ENCODE data around the gene MAP4K2.
"Not testable (repeated sequence)": the region's sequence is repeated elsewhere in the genome, so short reads cannot be mapped to it uniquely, and the experiment has no call there.

MAP4K2 gene

DNA sequence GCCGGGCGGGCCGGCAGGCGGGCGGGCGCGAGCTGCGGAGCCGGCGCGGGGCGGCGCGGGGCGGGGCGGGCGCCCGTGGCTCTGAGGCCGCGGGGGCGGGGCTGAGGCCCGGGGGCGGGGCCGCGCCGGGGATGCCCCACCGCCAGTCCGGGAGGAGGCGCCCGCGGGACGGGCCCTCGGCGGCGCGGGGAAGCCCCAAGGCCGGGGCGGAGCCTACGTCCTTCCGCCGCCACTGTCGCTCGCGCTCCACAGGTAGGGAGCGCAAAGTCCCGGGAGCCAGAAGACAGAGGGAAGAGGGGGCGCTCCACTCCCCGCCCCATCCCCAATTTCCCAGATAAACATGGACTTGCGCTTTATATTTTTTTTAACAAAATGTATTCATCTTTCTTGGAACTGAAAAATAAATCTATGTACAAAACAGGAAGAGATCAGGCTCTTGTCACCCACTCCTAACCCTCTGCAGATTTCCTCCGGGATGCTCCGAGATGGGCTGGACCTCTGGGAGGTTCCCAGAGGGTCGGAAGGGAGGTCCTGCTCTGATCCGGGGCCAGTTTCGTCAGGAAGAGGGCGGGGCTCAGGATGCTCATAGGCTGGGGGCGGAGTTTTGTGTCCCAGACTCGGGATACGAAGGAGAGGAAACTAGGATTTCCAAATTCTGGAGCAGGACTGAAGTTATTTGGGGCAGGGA is at the start of gene MAP4K2:
TSS of gene MAP4K2 (minus strand) at position 57 of the 688 bp plus-strand sequence. CDS start 65 bp downstream, outside the sequence.
- peak; percentile 71 to 75 for DNase-seq (ENCODE audit: low read depth in 2 of 2)

DNA sequence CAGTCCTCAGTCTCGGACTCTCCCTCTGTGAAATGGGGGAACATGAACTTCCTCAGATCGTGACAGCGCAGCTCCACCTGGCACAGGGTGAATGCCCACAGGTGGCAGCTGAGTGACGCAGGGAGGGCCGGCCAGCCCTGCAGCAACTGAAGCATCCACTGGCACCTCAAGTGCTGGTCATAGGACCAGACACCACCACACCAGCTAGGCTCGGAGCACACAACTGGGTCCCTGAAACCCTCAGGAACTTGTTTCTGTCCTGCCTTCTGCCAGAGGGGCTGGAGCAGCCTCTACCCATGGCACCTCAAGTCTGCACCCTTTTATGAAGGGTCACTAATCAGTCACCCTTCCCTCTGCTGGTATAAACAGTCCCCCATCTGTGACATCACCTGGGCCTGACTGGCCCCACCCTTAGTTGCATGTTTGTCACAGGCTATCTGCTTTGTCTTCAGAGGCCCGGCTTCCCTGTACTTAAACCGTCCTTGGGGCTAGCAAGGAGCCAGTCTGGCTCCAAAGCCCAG is 48.9 kb upstream of the MAP4K2 start:
- no peak for DNase-seq (ENCODE audit: low read depth in 2 of 2)

DNA sequence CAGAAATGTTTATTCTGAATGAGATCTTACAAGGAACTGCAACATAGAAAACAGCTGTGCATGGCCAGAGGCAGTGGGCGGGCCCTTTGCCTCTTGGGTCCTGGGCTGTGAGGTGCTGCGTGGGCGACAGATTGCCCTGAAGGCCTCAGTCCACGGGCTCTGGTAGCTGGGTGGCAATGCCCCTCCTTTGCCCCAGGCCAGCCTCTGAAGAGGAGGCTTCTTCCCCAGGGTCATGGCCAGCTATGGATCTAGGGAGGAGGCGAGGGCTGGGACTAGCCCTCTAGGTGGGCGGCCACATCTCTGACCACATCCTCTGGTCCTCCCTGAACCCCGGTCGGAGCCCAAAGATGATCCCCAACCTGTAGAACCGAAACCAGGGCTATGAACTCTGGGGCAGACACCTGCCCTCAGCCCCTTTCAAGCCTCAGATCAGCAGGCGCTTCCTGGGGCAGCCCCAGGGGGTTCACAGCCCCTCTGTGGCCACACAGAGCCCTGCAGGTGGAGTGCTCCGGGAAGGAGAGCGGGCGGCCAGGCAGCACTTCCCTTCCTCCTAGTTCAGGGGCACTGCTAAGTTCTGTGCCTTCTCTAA is 48.1 kb upstream of the MAP4K2 start:
- DNase-seq (ENCODE audit: low read depth in 2 of 2), result no peak

DNA sequence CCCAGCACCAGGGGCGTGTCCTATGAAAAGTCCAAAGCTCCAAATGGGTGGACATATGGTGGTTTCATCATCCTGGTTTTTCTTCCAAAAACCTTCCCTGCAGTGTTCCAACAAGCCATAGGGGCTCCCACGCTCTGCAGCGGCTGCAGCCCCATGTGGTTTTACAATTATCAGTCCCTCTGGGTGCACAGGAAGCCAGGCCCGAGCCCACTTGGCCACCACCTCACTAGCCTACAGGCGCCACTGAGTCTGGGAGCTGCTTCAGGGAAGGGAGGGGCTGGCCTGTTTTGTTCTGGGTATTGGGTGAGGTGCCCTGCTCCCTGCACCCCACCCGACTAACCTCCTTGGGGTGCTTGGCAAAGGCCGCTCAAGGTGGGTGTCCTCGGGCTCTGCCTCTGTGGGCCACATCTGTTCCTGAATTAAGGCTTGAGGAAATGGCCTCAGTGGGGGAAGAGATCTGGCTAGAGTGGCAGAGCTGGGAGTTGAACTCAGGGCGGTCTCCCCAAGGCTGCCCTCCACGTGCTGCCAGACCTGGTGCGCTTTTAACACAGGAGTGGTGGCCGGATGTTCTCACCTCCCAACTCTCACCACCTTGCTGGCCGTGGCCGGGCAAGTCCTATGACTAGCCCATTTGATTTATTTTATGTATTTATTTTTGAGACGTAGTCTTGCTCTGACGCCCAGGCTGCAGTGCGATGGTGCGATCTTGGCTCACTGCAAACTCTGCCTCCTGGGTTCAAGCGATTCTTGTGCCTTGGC is 46.8 kb upstream of the MAP4K2 start:
- no peak for DNase-seq (ENCODE audit: low read depth in 2 of 2)

DNA sequence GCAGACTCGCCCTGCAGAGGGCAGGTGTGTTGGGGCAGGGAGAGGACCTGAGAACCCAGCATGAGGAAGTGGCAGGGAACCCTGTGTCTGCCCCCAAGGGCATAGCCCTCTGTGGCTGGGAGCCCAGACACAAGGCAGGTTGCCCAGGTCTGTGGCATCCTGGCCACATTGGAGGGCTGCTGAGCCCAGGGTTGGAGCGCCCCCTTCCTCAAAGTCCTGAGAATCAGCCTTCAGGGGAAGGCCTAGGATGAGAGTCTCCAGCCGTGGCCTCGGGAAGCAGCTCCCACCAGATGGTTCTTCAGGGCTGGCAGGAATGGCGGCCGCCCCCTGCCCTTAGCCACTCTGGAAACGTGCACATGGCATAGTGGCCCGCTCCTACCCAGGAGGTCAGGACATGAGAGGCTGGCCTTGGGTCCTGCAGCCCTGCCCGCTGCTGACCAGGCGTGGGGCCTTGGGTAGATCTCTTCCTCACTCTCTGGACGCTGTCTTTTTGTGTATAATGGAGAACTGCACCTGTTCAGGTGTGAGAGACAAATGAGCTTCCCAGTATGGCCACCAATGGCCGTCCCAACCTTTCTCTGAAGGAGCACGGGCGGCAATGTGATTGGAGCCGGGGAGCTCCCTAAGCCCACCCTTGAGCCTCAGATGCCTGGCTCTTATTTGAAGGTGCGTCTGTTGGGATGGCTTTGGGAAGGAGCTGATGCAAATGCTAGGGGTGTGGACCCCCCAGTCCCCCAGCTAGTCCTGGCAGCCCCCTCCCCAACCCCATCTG is 46.0 kb upstream of the MAP4K2 start:
- DNase-seq (ENCODE audit: low read depth in 2 of 2), result no peak

DNA sequence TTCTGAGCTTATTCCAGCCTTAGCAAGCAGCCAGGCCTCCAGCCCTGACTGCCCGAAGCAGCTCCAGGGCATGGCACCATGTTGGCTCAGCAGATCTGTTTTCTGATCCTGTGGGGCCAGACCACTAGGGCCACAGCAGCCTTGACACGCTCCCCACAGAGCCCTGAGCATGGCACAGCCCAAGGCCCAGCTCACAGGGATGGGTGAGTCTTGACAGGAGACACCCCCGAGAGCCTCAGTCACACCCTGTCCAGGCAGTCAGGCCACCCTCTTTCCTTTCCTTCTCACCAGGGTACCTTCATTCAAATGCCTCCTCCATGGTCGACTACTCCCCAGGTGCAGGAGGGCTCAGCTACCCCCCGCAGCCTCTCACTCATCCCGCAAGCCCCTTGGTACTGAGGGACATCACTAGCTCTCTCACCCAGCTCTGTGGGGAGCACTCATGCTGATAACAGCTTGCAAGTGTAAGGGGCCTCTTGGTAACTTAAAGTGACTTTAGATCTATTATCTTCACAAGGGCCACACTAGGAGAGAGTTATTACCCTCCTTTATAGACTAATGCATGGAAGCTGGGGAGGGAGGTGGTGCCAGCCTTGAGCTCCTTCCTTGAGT is 45.3 kb upstream of the MAP4K2 start:
- DNase-seq (ENCODE audit: low read depth in 2 of 2), result no peak

DNA sequence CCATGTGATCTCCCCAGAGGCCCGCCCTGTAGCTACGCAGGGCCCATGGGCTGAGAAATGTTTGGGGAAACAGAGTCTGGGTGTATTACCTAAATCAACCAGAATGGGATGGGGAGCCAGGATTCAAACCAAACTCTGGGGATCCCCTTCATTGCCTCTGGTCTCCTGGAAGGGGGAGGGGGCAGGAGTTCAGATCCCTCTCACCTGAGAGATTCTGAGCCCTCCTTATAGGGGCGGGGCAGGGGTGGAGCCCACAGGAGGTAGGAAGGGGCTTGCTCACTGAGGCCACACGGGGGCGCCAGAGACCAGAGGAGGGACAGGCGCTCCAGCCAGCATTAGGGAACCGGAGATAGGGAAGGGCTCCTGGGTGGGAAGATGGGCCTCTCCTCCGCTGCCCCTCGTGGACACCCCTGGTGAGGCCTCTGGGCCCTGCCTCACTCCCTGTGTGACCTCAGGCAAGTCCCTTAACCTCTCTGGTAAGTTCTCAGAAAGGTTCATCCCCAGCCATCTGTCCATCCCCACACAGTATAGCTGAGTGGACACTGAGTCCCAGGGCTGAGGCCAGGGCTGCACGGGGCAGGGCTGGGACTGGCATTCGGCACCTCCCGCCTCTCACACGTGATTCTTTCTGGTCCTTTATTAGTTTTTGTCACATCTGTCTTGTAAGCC is 44.1 kb upstream of the MAP4K2 start:
- DNase-seq (ENCODE audit: low read depth in 2 of 2), result peak; percentile 79 to 88

DNA sequence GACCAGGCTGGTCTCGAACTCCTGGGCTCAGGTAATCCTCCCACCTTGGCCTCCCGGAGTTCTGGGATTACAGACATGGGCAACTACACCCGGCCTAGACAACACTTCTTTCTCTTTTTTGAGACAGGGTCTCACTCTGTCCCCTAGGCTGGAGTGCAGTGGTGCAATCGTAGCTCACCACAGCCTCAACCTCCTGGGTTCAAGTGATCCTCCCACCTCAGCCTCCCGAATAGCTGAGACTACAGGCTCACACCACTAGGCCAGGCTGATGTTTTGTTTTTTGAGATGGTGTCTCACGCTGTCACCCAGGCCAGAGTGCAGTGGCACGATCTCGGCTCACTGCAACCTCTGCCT is 42.7 kb upstream of the MAP4K2 start:
- not testable (repeated sequence) for DNase-seq (ENCODE audit: low read depth in 2 of 2)

DNA sequence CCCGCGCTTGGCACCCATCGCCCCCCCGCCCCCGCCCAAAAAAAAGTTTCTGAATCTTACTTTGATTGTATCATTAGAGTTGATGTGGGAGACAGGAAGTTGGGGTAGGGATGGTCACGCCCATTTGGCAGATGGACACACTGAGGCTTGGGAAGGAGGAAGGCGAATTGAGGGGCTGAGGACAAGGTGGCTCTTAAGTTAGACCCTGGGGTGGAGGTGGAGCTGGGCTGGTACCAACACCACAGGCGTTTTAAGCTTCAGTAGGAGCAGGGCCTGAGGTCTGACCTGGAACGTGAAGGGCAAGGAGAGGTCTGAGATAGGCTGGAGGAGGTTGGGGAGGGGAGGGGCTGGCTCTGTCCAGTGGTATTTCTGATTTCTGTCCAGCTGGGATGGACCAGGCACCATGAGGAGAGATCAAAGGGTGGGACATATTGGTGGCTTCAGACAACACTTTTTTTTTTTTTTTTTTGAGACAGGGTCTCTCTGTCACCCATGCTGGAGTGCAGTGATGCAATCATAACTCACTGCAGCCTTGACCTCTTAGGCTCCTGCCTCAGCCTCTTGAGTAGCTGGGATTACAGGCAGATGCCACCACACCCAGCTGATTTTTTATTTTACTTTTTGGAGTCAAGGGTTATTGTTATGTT is 42.2 kb upstream of the MAP4K2 start:
- no peak for DNase-seq (ENCODE audit: low read depth in 2 of 2)

DNA sequence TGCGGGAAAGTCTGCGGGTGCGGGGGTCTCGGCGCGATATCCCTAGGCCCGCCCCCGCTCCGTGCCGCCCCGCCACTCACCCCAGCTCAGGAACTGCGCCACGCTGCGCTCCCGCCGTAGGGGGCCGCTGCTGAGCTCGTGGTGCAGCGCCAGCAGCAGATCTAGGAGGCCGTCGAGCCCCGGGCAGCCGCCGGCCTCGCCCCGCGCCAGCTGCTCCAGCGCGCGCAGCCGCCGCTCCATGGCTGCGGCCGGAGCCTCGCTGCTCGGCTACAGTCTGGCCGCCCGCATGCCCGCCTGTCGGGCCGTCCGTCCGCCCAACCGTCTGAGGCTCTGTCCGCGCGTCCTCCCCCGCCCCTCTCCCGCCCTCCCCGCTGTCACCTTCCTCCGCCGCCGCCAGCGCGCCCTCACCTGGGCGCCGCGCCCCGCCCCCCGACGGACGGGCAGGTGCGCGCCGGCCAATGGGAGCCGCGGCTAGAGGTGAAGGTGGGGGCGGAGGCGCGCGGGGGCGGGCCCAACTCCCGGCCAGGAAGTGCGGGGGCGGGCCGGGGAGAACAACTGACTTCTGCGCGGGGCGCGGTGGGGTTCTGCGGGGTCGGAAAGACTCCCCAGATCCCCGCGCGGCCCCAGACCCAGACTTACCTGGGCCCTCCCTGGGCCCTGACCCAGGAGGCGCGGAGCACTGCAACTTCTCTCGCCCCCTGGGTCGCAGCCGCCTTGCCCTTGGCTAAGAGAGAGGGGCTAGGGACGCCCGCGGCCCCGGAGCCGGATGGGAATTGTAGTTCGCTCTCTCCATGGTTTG is 41.5 kb upstream of the MAP4K2 start, which contains the start of gene CDC42BPG:
TSS of gene CDC42BPG (minus strand) at position 324 of the 799 bp plus-strand sequence. CDS start at position 240, 84 bp downstream.
- no peak for DNase-seq (ENCODE audit: low read depth in 2 of 2)

DNA sequence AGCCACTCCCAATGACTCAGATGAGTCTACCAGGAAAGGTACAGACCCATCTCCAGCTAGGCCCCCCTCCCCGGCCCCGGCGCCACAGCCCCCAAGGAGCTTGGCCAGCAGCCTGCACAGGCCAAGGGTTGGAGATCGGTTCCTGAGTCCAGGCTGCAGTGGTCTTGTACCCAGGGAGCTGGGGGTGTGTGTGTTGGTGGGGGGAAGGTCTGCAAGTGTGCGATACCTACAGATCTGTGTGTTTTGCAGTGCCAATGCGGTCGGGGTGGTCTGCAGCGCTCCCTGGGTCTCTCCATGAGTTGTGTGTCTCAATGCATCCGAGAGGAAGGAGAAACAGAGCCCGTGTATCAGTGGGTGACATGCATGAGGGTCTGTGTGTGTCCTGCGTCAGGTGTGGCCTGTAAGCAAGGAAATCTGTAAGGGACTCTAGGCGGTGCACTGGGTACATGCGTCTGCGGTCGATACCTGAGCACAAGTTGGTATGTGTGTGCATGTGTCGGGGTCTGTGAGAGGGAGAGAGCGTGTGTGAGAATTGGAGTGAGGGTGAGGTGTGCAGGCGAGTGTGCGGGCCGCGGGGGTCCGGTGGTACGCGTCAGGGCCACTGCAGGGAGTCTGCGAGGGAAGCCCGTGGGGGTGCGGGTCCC is 40.8 kb upstream of the MAP4K2 start:
- DNase-seq (ENCODE audit: low read depth in 2 of 2), result no peak

DNA sequence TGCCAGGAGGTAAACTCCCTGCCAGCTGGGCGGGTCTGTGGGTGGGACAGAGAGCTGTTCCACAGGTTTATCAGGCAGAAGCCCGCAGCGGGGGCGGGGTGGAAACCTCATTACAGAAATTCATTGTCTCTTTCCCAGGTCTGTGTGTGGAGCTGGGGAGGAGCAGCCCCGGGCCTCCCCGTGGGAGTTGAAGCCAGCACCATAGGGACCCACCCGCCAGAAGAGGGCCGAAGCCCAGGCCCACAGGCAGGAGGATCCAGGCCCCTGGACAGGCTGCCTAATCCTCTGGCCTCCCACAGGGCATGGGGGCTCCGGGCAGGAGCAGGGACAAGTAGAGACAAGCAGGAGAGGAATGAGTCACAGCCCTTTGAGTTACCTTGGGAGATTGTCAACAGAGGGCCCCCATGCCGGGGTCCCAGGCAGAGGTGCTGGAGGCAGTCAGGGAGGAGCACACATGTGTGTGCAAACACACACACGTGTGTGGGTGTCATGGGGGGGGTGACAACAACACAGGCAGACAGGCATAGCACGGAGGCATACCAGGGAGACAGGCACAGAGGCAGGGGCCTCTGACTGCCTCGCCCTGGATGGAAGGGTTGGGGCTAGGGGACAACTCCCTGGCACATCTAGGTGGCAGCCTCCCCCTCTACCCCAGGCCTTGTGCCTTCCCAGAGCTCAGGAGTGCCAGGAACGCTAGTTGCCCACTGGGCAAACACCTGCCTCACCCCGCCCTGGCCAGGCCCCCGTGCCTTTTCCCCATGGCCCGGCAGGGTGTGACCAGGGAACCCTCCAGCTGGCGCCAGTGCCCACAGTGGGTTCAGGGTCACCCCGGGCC is 40.1 kb upstream of the MAP4K2 start:
- DNase-seq (ENCODE audit: low read depth in 2 of 2), result no peak

DNA sequence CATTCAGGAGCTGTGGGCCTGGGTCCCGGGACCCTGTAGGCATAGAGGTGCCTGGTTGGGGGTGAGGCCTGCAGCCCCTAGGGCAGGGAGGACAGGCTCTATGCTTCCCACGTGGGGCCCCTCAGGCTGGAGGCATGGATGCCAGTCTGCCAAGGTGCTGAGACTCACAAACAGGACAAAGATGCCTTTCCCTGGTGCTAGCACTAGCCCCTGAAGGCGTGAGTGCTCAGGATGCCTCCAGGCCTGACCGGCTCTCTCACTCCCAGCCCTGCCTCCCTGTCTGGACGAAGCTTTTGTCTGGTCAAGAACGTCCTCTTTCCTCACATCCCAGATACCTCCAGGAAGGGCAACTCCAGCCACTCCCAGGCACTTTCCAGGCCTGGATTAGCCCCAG is 39.3 kb upstream of the MAP4K2 start:
- no peak for DNase-seq (ENCODE audit: low read depth in 2 of 2)

DNA sequence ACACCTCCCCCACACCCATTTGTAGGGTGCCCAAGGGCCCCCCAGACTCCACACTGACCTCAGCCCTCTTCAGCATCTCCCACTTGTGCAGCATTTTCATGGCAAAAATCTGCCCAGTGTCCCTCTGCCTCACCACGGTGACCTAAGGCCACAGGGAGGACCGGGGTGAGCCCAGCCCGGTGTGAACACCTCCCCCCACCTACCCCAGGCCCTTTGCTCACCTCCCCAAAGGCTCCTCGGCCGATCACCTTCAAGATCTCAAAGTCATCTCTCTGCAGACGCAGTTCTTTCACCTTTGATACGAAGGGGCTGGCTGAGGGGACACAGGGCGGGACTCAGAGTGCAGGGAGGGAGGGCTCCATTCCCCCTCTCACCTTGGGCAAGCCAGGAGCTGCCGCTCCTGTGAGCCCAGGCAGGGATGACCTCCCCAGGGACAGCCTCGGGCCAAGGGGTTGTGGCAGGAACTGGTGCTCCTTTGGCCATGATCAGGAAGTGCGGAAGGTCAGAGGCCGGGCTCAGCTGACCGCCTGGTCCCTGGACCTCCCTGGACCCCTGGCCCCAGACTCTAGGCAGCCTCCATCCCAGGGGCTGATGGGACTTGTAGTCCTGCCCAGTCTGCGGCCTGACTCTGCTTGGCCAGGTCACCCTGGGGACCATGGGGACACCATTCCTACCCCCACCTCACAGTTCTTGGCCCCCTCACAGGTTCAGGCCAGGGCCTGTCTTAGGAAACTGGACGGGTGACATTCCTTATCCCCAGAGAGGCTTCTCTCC is 38.8 kb upstream of the MAP4K2 start:
- DNase-seq (ENCODE audit: low read depth in 2 of 2), result no peak

DNA sequence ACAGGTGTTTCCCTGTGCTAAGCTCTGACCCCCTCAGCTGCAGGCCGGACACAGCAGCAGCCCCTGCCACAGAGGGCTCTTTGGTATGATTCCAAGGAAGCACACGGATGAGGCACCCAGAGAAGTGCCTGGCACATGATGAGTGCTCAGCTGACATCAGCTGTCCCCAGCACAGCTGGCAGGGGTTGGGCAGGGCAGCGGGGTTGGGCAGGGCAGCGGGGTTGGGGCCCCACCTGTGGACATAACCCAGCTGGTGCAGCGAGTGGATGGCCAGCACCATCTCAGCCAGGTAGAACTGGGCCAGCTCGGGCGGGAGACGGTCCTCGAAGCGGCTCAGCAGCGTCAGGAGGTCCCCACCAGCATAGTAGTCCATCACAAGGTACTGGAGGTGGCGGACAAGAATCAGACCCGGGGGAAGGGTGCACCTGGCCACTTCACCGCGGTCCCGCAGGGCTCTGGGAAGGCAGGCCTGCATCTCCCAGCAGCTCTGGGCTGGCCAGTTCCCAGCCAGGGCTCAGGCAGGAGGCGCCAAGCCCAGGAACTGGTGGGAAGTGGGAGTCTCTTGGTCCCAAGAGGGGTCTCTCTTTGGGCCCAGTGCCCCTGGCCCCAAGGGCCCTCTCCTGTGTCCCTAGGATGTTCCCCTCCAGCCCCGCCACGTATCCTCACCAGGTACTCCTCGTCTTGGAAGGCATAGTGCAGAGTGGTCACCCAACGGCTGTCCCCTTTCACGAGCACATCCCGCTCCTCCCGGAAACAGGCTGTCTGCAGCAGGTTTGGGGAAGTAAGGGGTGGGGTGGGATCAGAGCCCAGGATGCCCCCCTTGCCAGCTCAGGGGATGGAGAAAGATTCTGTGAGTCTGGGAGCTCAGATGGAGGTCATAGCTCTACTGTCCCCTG is 37.1 kb upstream of the MAP4K2 start:
- DNase-seq (ENCODE audit: low read depth in 2 of 2), result no peak

DNA sequence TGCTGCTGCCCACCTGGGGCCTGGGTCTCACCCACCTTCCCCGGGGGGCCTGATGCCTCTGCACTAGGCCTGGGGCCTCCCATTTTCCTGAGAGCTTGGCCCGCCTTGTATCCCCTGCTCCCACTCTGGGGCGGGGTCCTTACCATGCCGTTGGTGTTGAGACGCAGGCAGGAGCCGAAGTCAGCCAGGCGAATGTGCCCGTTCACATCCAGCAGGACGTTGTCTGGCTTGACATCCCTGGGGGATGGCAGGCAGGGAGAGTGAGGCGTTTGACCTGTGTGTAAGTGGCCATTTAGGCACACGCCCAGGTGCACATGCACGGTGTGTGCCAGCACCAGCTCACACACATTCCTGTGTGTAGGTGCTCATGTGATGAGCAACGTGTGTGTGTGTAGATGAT is 36.3 kb upstream of the MAP4K2 start:
- no peak for DNase-seq (ENCODE audit: low read depth in 2 of 2)
